K562 (cell line): ENCODE measurements around the gene HAUS2. TPM values are rescaled to one million over a fixed set of nuclear protein-coding genes. Genes with fewer than 3 reads are reported as not detected.

Source experiments
- PCBP1 ChIP-seq: fragments of 200-400 bp; formaldehyde crosslinking; IDR thresholded peaks from 2 replicates; pipeline ENCODE4 v1.6.1; 2018; ENCODE audit warnings: mild to moderate bottlenecking, low read depth, low read length; ENCODE audit not compliant: poor library complexity, severe bottlenecking
- ZNF318 ChIP-seq, 2 experiments: fragments of 450-650 bp; IDR thresholded peaks; 2 replicates each; pipeline ENCODE4 v1.6.1; 2016; ENCODE audit warnings: mild to moderate bottlenecking in 2 of 2, borderline replicate concordance in 1 of 2, low read depth in 1 of 2, moderate library complexity in 1 of 2
- polyA plus RNA-seq, 8 experiments: library from polyadenylated mRNA; depleted of rRNA in 4 of 8; stranded (reverse) in 5 of 8; unstranded in 3 of 8; fragments of >200 nt; fragmentation: Nextera tagmentation in 2 of 8; fragmentation: Illumina TruSeq in 1 of 8; extraction: Ambion mirVana in 2 of 8; extraction: Trizol in 1 of 8; gene quantifications; 2 replicates each; pipeline versions ENCODE4 v1.2.1 to v1.2.3, GENCODE V29; 2011 to 2014; ENCODE audit warnings: inconsistent platforms in 1 of 8, missing spikeins in 1 of 8
- total RNA-seq, 7 experiments: library from RNA; depleted of rRNA in 6 of 7; stranded (reverse); fragments of >200 nt in 6 of 7; fragmentation: Illumina TruSeq in 2 of 7; extraction: Trizol in 2 of 7; gene quantifications; 2 replicates each; pipeline versions ENCODE4 v1.2.1 to v1.2.3, GENCODE V29; 2011 to 2021; ENCODE audit warnings: low replicate concordance in 1 of 7

HAUS2 gene
- total and polyA plus RNA-seq, 9 of the 15 experiments (the other 6 are each of a cell fraction or from before 2014, with no cell fraction given) = 30.6 to 64.9 (median 54.1) TPM

- no peak for TF ChIP-seq ZNF318 (IDR thresholded peaks at IDR 0.05; ENCODE audit: borderline replicate concordance in 1 of 2, low read depth in 1 of 2)
- no peak for TF ChIP-seq PCBP1
- TF ChIP-seq, all 486 proteins: peak for 3
Observed at GRCh38 chr15:42591238-42591934, 42.7 kb downstream of the HAUS2 start (continued).
